ENCODE results near the gene EYA2. TPM values are rescaled to one million over a fixed set of nuclear protein-coding genes. Genes with fewer than 3 reads are reported as not detected.
"Not testable (repeated sequence)": the region's sequence is repeated elsewhere in the genome, so short reads cannot be mapped to it uniquely, and the experiment has no call there.

Gene EYA2
- total RNA-seq, 2 experiments from 2014 or later = not detected

GRCh38 chr20:46948081-46948480, 53.4 kb downstream of the EYA2 start:
- H3K36me3 Mint-ChIP-seq (ENCODE audit: low read depth) = no peaks in the 10 kb centered on the region
- H3K9me3 Mint-ChIP-seq (ENCODE audit: low read depth) = no peaks in the 10 kb centered on the region
- ChIA-PET POLR2A (no interaction called here), CTCF (interaction anchor here (1.0 kb wide), 1 partner anchor 12 kb away, joined by 4 read pairs; no protein-coding TSS in a partner anchor)
- H3K27me3 Mint-ChIP-seq = peaks cover 5% of the 10 kb centered on the region
- ATAC-seq (no peak), DNase-seq (no peak)
- no peak overlapping the region for H3K27ac Mint-ChIP-seq
- H3K4me3 Mint-ChIP-seq = no peak overlapping the region
- peaks cover 6% of the 10 kb centered on the region for H3K4me1 Mint-ChIP-seq
- intact Hi-C loops (cut with DNase I, micrococcal nuclease) = no loop called here

- peaks cover 8% of the 10 kb centered on the region for H3K27me3 Mint-ChIP-seq
- no peaks in the 10 kb centered on the region for H3K9me3 Mint-ChIP-seq (ENCODE audit: low read depth)
- DNase-seq = no peak
- no peak overlapping the region for H3K27ac Mint-ChIP-seq
- intact Hi-C loops (cut with DNase I, micrococcal nuclease) = no loop called here
- ChIA-PET CTCF (no interaction called here), POLR2A (no interaction called here)
- peaks cover 6% of the 10 kb centered on the region for H3K4me1 Mint-ChIP-seq
- no peak overlapping the region for H3K4me3 Mint-ChIP-seq
- H3K36me3 Mint-ChIP-seq (ENCODE audit: low read depth) = no peaks in the 10 kb centered on the region
- peak; percentile 47 for ATAC-seq
Observed at GRCh38 chr20:46951405-46951804, 56.8 kb downstream of the EYA2 start.

GRCh38 chr20:46951840-46952497, 57.3 kb downstream of the EYA2 start:
- Mint-ChIP-seq H3K36me3 (ENCODE audit: low read depth) (no peaks in the 10 kb centered on the region), H3K9me3 (ENCODE audit: low read depth) (no peaks in the 10 kb centered on the region), H3K4me1 (peaks cover 6% of the 10 kb centered on the region), H3K27ac (no peak overlapping the region), H3K27me3 (peaks cover 8% of the 10 kb centered on the region), H3K4me3 (no peak overlapping the region)
- DNase-seq = no peak
- CTCF ChIA-PET = no interaction called here
- intact Hi-C loops (cut with DNase I, micrococcal nuclease) = no loop called here
- peak; percentile 47 for ATAC-seq
- POLR2A ChIA-PET = no interaction called here

GRCh38 chr20:46953596-46953995, 59.0 kb downstream of the EYA2 start:
- Mint-ChIP-seq H3K36me3 (ENCODE audit: low read depth) (no peaks in the 10 kb centered on the region), H3K4me1 (peaks cover 6% of the 10 kb centered on the region), H3K4me3 (no peak overlapping the region), H3K27ac (no peak overlapping the region), H3K9me3 (ENCODE audit: low read depth) (no peaks in the 10 kb centered on the region), H3K27me3 (peaks cover 11% of the 10 kb centered on the region)
- intact Hi-C loops (cut with DNase I, micrococcal nuclease) = no loop called here
- DNase-seq (no peak), ATAC-seq (no peak)
- ChIA-PET CTCF (interaction anchor here (1.3 kb wide), 1 partner anchor 21 kb away, joined by 3 read pairs; no protein-coding TSS in a partner anchor), POLR2A (no interaction called here)

GRCh38 chr20:46954490-46955038, 59.9 kb downstream of the EYA2 start:
- intact Hi-C loops (cut with DNase I, micrococcal nuclease) = no loop called here
- H3K27ac Mint-ChIP-seq = no peak overlapping the region
- no peaks in the 10 kb centered on the region for H3K36me3 Mint-ChIP-seq (ENCODE audit: low read depth)
- peaks cover 6% of the 10 kb centered on the region for H3K4me1 Mint-ChIP-seq
- H3K4me3 Mint-ChIP-seq = no peak overlapping the region
- H3K9me3 Mint-ChIP-seq (ENCODE audit: low read depth) = no peaks in the 10 kb centered on the region
- POLR2A ChIA-PET = interaction anchor here (0.7 kb wide), 1 partner anchor 113 kb away, joined by 3 read pairs; no protein-coding TSS in a partner anchor
- H3K27me3 Mint-ChIP-seq = peaks cover 13% of the 10 kb centered on the region
- DNase-seq (no peak), ATAC-seq (no peak)
- CTCF ChIA-PET = interaction anchor here (0.6 to 1.3 kb wide), 2 partner anchors 22 to 35 kb away, joined by 3 read pairs; no protein-coding TSS in a partner anchor

- ATAC-seq (no peak), DNase-seq (no peak)
- H3K9me3 Mint-ChIP-seq (ENCODE audit: low read depth) = no peaks in the 10 kb centered on the region
- POLR2A ChIA-PET = no interaction called here
- no peaks in the 10 kb centered on the region for H3K36me3 Mint-ChIP-seq (ENCODE audit: low read depth)
- peaks cover 14% of the 10 kb centered on the region for H3K27me3 Mint-ChIP-seq
- peaks cover 6% of the 10 kb centered on the region for H3K4me1 Mint-ChIP-seq
- H3K27ac Mint-ChIP-seq = no peak overlapping the region
- intact Hi-C loops (cut with DNase I, micrococcal nuclease) = no loop called here
- no peak overlapping the region for H3K4me3 Mint-ChIP-seq
- CTCF ChIA-PET = no interaction called here
Observed at GRCh38 chr20:46955601-46956556, 61.2 kb downstream of the EYA2 start.

GRCh38 chr20:46959081-46959692, 64.5 kb downstream of the EYA2 start:
- H3K4me3 Mint-ChIP-seq = no peak overlapping the region
- no peak overlapping the region for H3K27ac Mint-ChIP-seq
- intact Hi-C loops (cut with DNase I, micrococcal nuclease) = no loop called here
- peak; percentile 33 for ATAC-seq
- POLR2A ChIA-PET = no interaction called here
- H3K36me3 Mint-ChIP-seq (ENCODE audit: low read depth) = no peaks in the 10 kb centered on the region
- no peaks in the 10 kb centered on the region for H3K9me3 Mint-ChIP-seq (ENCODE audit: low read depth)
- CTCF ChIA-PET = interaction anchor here (1.8 kb wide), 1 partner anchor 11 kb away, joined by 4 read pairs; no protein-coding TSS in a partner anchor
- no peaks in the 10 kb centered on the region for H3K4me1 Mint-ChIP-seq
- H3K27me3 Mint-ChIP-seq = peaks cover 7% of the 10 kb centered on the region
- DNase-seq = no peak

GRCh38 chr20:46959821-46960220, 65.2 kb downstream of the EYA2 start:
- intact Hi-C loops (cut with DNase I, micrococcal nuclease) = no loop called here
- ChIA-PET POLR2A (no interaction called here), CTCF (interaction anchor here (1.8 kb wide), 1 partner anchor 11 kb away, joined by 4 read pairs; no protein-coding TSS in a partner anchor)
- H3K4me1 Mint-ChIP-seq = no peaks in the 10 kb centered on the region
- H3K27me3 Mint-ChIP-seq = peaks cover 10% of the 10 kb centered on the region
- DNase-seq (no peak), ATAC-seq (no peak)
- no peak overlapping the region for H3K27ac Mint-ChIP-seq
- no peaks in the 10 kb centered on the region for H3K36me3 Mint-ChIP-seq (ENCODE audit: low read depth)
- H3K9me3 Mint-ChIP-seq (ENCODE audit: low read depth) = no peaks in the 10 kb centered on the region
- no peak overlapping the region for H3K4me3 Mint-ChIP-seq

GRCh38 chr20:46960536-46960935, 65.9 kb downstream of the EYA2 start:
- Mint-ChIP-seq H3K4me3 (no peak overlapping the region), H3K36me3 (ENCODE audit: low read depth) (no peaks in the 10 kb centered on the region), H3K4me1 (no peaks in the 10 kb centered on the region), H3K9me3 (ENCODE audit: low read depth) (no peaks in the 10 kb centered on the region), H3K27me3 (peaks cover 10% of the 10 kb centered on the region), H3K27ac (no peak overlapping the region)
- POLR2A ChIA-PET = no interaction called here
- intact Hi-C loops (cut with DNase I, micrococcal nuclease) = no loop called here
- CTCF ChIA-PET = interaction anchor here (1.8 kb wide), 1 partner anchor 12 kb away, joined by 4 read pairs; no protein-coding TSS in a partner anchor
- no peak for ATAC-seq
- no peak for DNase-seq

- POLR2A ChIA-PET; DNase-seq; H3K27me3 Mint-ChIP-seq; ATAC-seq; H3K9me3 Mint-ChIP-seq (ENCODE audit: low read depth); intact Hi-C loops (cut with DNase I, micrococcal nuclease); H3K4me1 Mint-ChIP-seq; CTCF ChIA-PET; H3K4me3 Mint-ChIP-seq; H3K27ac Mint-ChIP-seq; H3K36me3 Mint-ChIP-seq (ENCODE audit: low read depth): not testable (repeated sequence)
Observed at GRCh38 chr20:46961968-46962367, 67.3 kb downstream of the EYA2 start.

- no peak for ATAC-seq
Observed at GRCh38 chr20:46962452-46963195, 68.0 kb downstream of the EYA2 start.

More at GRCh38 chr20:46962452-46963195, 68.0 kb downstream of the EYA2 start:
- no peak overlapping the region for H3K27ac Mint-ChIP-seq
- no peak overlapping the region for H3K4me3 Mint-ChIP-seq
- no peaks in the 10 kb centered on the region for H3K4me1 Mint-ChIP-seq
- H3K27me3 Mint-ChIP-seq = peaks cover 14% of the 10 kb centered on the region
- ChIA-PET POLR2A (no interaction called here), CTCF (no interaction called here)
- no peaks in the 10 kb centered on the region for H3K36me3 Mint-ChIP-seq (ENCODE audit: low read depth)
- intact Hi-C loops (cut with DNase I, micrococcal nuclease) = no loop called here
- H3K9me3 Mint-ChIP-seq (ENCODE audit: low read depth) = no peaks in the 10 kb centered on the region
- DNase-seq = no peak

Measured in activated CD4-positive, alpha-beta T cell treated with anti-CD3 and anti-CD28 coated beads for 36 hours (primary cell).